Measurements from ENCODE around the gene ESPNL. TPM values are rescaled to one million over a fixed set of nuclear protein-coding genes. Genes with fewer than 3 reads are reported as not detected.

ESPNL gene
- total RNA-seq, 1 donor from 2014 or later, result 0.40 TPM

GRCh38 chr2:238142382-238143205 lies 42.5 kb downstream of the ESPNL start:
- H3K27ac Mint-ChIP-seq (ENCODE audit: unreplicated experiment), result no peak overlapping the region
- TF ChIP-seq, protein P1, sequence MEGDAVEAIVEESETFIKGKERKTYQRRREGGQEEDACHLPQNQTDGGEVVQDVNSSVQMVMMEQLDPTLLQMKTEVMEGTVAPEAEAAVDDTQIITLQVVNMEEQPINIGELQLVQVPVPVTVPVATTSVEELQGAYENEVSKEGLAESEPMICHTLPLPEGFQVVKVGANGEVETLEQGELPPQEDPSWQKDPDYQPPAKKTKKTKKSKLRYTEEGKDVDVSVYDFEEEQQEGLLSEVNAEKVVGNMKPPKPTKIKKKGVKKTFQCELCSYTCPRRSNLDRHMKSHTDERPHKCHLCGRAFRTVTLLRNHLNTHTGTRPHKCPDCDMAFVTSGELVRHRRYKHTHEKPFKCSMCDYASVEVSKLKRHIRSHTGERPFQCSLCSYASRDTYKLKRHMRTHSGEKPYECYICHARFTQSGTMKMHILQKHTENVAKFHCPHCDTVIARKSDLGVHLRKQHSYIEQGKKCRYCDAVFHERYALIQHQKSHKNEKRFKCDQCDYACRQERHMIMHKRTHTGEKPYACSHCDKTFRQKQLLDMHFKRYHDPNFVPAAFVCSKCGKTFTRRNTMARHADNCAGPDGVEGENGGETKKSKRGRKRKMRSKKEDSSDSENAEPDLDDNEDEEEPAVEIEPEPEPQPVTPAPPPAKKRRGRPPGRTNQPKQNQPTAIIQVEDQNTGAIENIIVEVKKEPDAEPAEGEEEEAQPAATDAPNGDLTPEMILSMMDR (conservative IDR thresholded peaks at IDR 0.05), result no peak
- no peaks in the 10 kb centered on the region for H3K36me3 Mint-ChIP-seq (ENCODE audit: low read depth)
- H3K27me3 Mint-ChIP-seq (ENCODE audit: low read depth), result no peaks in the 10 kb centered on the region
- H3K4me3 Mint-ChIP-seq, result no peak overlapping the region
- DNase-seq (ENCODE audit: low read depth, low spot score), result no peak
- no peaks in the 10 kb centered on the region for H3K4me1 Mint-ChIP-seq
- no peaks in the 10 kb centered on the region for H3K9me3 Mint-ChIP-seq

- DNase-seq (ENCODE audit: low read depth, low spot score), result no peak
- H3K9me3 Mint-ChIP-seq, result no peaks in the 10 kb centered on the region
- H3K27me3 Mint-ChIP-seq (ENCODE audit: low read depth), result no peaks in the 10 kb centered on the region
- H3K4me1 Mint-ChIP-seq, result no peaks in the 10 kb centered on the region
- H3K27ac Mint-ChIP-seq (ENCODE audit: unreplicated experiment), result no peak overlapping the region
- no peaks in the 10 kb centered on the region for H3K36me3 Mint-ChIP-seq (ENCODE audit: low read depth)
- TF ChIP-seq, protein P1 (conservative IDR thresholded peaks at IDR 0.05), result no peak
- no peak overlapping the region for H3K4me3 Mint-ChIP-seq
Measured at GRCh38 chr2:238143239-238143951, 43.3 kb downstream of the ESPNL start.

GRCh38 chr2:238144262-238144661 lies 44.1 kb downstream of the ESPNL start:
- Mint-ChIP-seq H3K36me3 (ENCODE audit: low read depth) (no peaks in the 10 kb centered on the region), H3K4me3 (no peak overlapping the region), H3K9me3 (no peaks in the 10 kb centered on the region), H3K4me1 (no peaks in the 10 kb centered on the region), H3K27ac (ENCODE audit: unreplicated experiment) (no peak overlapping the region), H3K27me3 (ENCODE audit: low read depth) (no peaks in the 10 kb centered on the region)
- TF ChIP-seq, protein P1 (conservative IDR thresholded peaks at IDR 0.05), result no peak
- DNase-seq (ENCODE audit: low read depth, low spot score), result no peak

GRCh38 chr2:238145046-238145445 lies 44.9 kb downstream of the ESPNL start:
- H3K9me3 Mint-ChIP-seq, result no peaks in the 10 kb centered on the region
- no peak overlapping the region for H3K27ac Mint-ChIP-seq (ENCODE audit: unreplicated experiment)
- no peaks in the 10 kb centered on the region for H3K27me3 Mint-ChIP-seq (ENCODE audit: low read depth)
- H3K4me1 Mint-ChIP-seq, result no peaks in the 10 kb centered on the region
- DNase-seq (ENCODE audit: low read depth, low spot score), result no peak
- TF ChIP-seq, protein P1 (conservative IDR thresholded peaks at IDR 0.05), result no peak
- H3K4me3 Mint-ChIP-seq, result no peak overlapping the region
- no peaks in the 10 kb centered on the region for H3K36me3 Mint-ChIP-seq (ENCODE audit: low read depth)

GRCh38 chr2:238145851-238146250 lies 45.7 kb downstream of the ESPNL start:
- no peak overlapping the region for H3K4me3 Mint-ChIP-seq
- no peak overlapping the region for H3K27ac Mint-ChIP-seq (ENCODE audit: unreplicated experiment)
- H3K27me3 Mint-ChIP-seq (ENCODE audit: low read depth), result no peaks in the 10 kb centered on the region
- TF ChIP-seq, protein P1 (conservative IDR thresholded peaks at IDR 0.05), result no peak
- no peaks in the 10 kb centered on the region for H3K36me3 Mint-ChIP-seq (ENCODE audit: low read depth)
- H3K9me3 Mint-ChIP-seq, result no peaks in the 10 kb centered on the region
- no peak for DNase-seq (ENCODE audit: low read depth, low spot score)
- no peaks in the 10 kb centered on the region for H3K4me1 Mint-ChIP-seq

Data from neural crest cell (in vitro differentiated cells).